ENCODE results near the gene CFP.

Gene CFP

GRCh38 chrX:47597222-47597621 is 32.5 kb downstream of the CFP start:
- no peak for DNase-seq

DNA sequence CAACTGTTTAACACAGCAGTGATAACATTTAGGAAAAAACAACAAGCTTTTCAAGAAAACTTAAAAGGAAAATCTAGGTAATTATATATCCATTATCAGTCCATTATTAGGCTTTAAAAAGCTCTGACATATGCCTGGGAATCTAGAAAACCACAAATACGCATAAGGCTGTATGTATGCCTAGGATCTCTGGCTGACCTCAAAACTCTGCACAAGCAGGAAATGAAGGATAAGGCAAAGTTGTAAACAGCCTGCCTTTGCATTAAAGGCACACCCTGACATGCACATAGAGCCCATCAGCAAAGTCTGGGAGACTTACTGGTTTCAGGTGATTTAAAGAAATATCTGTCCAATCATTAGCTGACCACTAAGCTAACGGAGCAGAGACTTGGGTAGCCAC is 33.5 kb downstream of the CFP start:
- no peak for DNase-seq

GRCh38 chrX:47595716-47596251 is 33.9 kb downstream of the CFP start:
- no peak for DNase-seq

DNA sequence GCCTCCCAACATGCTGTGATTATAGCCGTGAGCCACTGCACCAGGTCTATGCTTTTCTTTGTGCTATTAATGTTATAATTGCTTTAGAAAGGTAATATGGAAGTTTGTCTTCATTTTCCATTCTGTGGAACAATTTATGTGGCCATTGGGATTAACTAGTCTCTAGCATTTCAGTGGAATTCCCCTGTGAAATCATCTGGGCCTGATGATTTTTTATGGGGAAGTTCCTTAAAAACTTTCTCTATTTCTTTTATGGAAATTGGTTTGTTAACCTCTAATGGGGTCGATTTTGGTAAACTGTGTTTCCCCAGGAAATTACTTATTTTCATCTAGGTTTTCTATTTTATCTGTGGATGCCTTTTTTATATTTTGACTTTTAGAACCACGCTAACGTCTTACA is 36.2 kb downstream of the CFP start:
- DNase-seq = no peak

DNA sequence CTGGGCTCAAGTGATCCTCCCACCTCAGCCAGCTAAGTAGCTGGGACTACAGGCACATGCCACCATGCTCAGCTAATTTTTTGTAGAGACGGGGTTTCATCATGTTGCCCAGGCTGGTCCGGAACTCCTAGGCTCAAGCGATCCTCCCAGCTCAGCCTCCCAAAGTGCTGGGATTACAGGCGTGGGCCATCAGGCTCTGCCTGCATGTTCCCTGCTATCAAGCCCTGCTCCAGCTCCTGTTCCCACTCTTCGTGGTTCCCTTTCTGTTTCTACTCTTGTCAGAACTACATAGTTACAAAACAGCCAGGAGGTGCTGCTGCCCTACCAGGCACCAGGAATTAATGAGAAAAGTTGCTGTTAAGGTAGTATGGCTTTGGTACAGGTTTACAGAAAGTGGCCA is 38.7 kb downstream of the CFP start:
- no peak for DNase-seq

GRCh38 chrX:47587906-47588735 is 41.6 kb downstream of the CFP start:
- no peak for DNase-seq

- no peak for DNase-seq
These were observed 42.4 kb downstream of the CFP start for GRCh38 chrX:47587091-47587891.

DNA sequence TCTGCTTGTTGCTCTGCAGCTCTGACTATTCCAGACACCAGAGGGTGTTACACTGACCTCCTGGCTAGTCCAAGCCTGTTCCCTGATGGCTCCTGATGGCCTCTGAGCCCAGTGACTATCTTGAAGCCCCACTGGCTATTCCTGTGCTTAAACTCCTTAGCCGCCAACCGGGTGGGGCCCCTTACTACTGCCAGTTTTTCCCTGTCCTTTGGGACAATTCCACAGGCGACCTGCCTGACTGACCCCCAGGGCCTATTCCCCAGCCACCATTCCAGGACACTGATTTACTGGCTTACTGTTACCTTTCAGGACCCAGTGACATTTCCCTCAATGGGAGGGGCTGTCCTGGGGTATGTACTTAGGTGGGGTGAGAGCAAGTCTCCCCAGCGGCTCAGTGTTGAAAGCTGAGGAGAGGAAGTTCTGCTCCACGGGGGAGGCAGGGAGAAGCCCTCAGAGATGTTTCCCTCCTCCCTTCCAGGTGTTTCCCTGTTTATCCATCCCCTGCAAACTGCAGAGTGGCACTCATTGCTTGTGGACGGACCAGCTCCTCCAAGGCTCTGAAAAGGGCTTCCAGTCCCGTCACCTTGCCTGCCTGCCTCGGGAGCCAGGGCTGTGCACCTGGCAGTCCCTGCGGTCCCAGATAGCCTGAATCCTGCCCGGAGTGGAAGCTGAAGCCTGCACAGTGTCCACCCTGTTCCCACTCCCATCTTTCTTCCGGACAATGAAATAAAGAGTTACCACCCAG is 43.5 kb downstream of the CFP start:
- DNase-seq = no peak

DNA sequence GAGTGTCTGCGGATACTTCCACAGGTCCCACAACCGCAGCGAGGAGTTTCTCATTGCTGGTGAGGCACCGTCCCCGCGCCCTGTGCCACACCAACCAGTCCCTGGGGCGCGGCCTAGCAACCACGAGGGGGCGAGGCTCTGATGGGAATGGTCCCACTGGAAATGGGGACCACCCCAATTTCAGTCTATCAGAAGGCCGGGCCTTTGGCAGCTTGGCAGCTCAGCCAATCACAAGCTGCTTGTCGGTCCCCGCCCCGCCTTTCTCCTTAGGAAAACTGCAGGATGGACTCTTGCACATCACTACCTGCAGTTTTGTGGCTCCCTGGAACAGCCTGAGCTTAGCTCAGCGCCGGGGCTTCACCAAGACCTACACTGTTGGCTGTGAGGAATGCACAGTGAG is 44.5 kb downstream of the CFP start:
- DNase-seq = no peak

DNA sequence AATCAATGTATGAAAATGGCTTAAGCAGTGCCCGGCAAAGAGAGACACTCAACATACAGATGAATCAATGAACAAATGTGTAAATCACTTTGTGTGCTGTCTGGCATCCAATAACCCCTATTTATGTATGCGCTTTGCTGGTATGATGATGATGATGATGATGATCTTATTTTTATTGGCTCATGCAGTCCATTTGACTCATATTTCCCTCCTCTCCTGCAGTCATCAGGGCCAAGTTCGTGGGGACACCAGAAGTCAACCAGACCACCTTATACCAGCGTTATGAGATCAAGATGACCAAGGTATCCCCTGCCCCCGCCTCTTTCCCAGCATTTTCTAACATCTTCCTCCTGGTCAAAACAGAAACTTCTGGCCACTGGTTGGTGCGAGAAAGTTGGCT is 45.0 kb downstream of the CFP start:
- no peak for DNase-seq

GRCh38 chrX:47583240-47583861 is 46.4 kb downstream of the CFP start:
- DNase-seq = no peak

GRCh38 chrX:47581731-47582647 is 47.7 kb downstream of the CFP start, which contains the start of gene TIMP1:
TIMP1 (plus strand) TSS chrX:47582436; CDS start chrX:47583416, 980 bp downstream.
- DNase-seq = no peak

DNA sequence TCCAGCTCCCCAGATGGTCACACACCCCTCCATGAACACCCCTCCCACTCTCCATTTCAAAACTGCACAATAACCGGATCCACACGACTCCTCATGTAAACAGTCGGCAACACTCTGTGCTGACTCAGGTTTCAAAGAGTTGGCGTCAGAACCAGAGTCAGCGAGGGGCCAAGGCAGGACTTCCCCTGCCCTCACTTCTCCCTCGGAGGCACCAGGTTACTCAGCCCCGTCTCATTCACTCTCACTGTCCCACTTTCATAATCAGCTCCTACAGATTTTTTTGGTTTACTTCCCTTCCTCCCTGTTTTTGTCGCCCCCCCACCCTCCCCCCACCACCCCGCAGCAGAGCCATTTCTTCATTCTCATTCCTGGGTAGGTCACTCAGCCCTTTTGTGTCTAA is 50.2 kb downstream of the CFP start:
- no peak for DNase-seq

DNA sequence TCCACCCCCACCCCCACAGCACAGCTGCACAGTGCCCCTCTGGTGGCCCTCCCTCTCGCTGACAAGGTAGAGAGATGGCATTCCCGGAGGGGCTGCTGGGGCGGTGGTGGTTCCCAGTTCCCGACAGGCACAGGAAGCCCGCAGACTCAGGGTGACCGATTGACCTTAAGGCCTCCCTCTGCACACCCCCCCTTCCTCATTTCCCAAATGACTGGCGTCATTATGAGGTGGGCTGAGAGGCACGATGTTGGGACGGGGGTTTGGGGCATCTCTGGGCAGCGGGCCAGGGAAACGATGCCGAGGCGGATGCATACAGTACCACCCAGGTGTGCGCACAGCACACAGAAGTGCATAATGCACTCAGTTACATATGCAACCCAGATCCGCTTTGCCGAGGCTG is 51.0 kb downstream of the CFP start:
- no peak for DNase-seq

GRCh38 chrX:47577901-47578300 is 51.8 kb downstream of the CFP start:
- no peak for DNase-seq

- DNase-seq = no peak
These were observed 52.3 kb downstream of the CFP start for GRCh38 chrX:47577424-47577823.

- no peak for DNase-seq
These were observed 53.5 kb downstream of the CFP start for GRCh38 chrX:47576021-47576898.

GRCh38 chrX:47574547-47575301 is 55.0 kb downstream of the CFP start:
- DNase-seq = no peak

DNA sequence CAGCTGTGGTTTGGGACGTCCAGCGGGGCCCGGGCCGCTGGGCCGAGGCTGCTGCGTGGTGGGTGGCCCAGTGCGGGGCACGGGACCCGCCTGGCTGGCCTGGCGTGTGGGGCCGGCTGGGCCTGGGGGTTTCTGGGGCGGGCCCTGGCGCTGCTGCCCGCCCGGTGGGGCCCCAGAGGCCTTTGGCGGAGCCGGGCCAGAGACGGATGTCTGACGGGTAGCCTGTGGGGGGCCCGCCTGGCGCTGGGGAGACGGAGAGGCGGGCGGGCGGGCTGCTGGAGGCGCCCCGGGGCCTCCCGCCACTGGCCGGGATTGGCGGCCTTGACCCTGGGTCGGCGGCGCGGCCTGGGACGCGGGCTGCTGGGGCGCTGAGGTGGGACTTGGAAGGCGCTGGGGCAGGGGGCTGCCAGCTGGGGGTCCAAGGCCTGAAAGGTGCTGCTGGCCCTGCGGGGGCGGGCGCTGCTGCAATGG is 55.6 kb downstream of the CFP start:
- DNase-seq = no peak
